HepG2 (cell line): ENCODE measurements around the gene ATPAF2. TPM values are rescaled to one million over a fixed set of nuclear protein-coding genes. Genes with fewer than 3 reads are reported as not detected.

Experiments
- DBP ChIP-seq: sonication (generic); formaldehyde crosslinking; IDR thresholded peaks from 2 replicates; pipeline ENCODE4 v1.4.0; 2020; ENCODE audit warnings: missing genetic modification reagents; ENCODE audit errors: not compliant biosample characterization
- EEA1 ChIP-seq: sonication (generic); formaldehyde crosslinking; IDR thresholded peaks from 2 replicates; pipeline ENCODE4 v1.5.1; 2020; ENCODE audit warnings: mild to moderate bottlenecking, missing genetic modification reagents, borderline replicate concordance
- HDAC6 ChIP-seq: fragments of 200-600 bp; sonication (generic); IDR thresholded peaks from 2 replicates; pipeline ENCODE4 v1.7.0; 2017; ENCODE audit warnings: mild to moderate bottlenecking, antibody characterized with exemption, low read length, low read depth
- HOXA3 ChIP-seq: sonication (generic); formaldehyde crosslinking; IDR thresholded peaks from 2 replicates; pipeline ENCODE4 v1.5.0; 2020; ENCODE audit warnings: missing genetic modification reagents
- MIER3 ChIP-seq: IDR thresholded peaks from 2 replicates; pipeline ENCODE4 v1.6.1; 2016; ENCODE audit warnings: missing compliant biosample characterization, borderline replicate concordance
- NFAT5 ChIP-seq: sonication (generic); formaldehyde crosslinking; IDR thresholded peaks from 2 replicates; pipeline ENCODE4 v1.4.0; 2020; ENCODE audit warnings: missing genetic modification reagents
- PAXIP1 ChIP-seq: sonication (generic); formaldehyde crosslinking; conservative IDR thresholded peaks from 2 replicates; pipeline ENCODE4 v1.4.0; 2020; ENCODE audit warnings: mild to moderate bottlenecking, missing genetic modification reagents, moderate library complexity
- POGK ChIP-seq: sonication (generic); formaldehyde crosslinking; conservative IDR thresholded peaks from 2 replicates; pipeline ENCODE4 v1.8.0; 2022; ENCODE audit warnings: mild to moderate bottlenecking, moderate library complexity, missing genetic modification reagents
- RARA ChIP-seq: IDR thresholded peaks from 2 replicates; pipeline ENCODE4 v1.6.1; 2016; ENCODE audit warnings: missing genetic modification reagents, missing compliant biosample characterization
- SETDB1 ChIP-seq: sonication (generic); formaldehyde crosslinking; IDR thresholded peaks from 2 replicates; pipeline ENCODE4 v1.5.1; 2020; ENCODE audit warnings: missing genetic modification reagents, mild to moderate bottlenecking, borderline replicate concordance
- TFDP1 ChIP-seq: IDR thresholded peaks from 2 replicates; pipeline ENCODE4 v1.6.1; 2016; ENCODE audit warnings: missing compliant biosample characterization, missing genetic modification reagents, borderline replicate concordance
- ZNF18 ChIP-seq: sonication (generic); formaldehyde crosslinking; IDR thresholded peaks from 2 replicates; pipeline ENCODE4 v1.8.0; 2022; ENCODE audit warnings: mild to moderate bottlenecking, missing genetic modification reagents; ENCODE audit not compliant: insufficient replicate concordance
- ZNF563 ChIP-seq: sonication (generic); formaldehyde crosslinking; IDR thresholded peaks from 2 replicates; pipeline ENCODE4 v1.8.0; 2022; ENCODE audit warnings: mild to moderate bottlenecking, moderate library complexity, missing genetic modification reagents
- polyA plus RNA-seq, 8 experiments: library from polyadenylated mRNA; depleted of rRNA in 3 of 8; stranded (reverse) in 7 of 8; unstranded in 1 of 8; fragments of >200 nt; fragmentation: Illumina TruSeq in 4 of 8; extraction: Trizol in 4 of 8; gene quantifications; 2 replicates each; pipeline versions ENCODE4 v1.2.1 to v1.2.3, GENCODE V29; 2011 to 2016; ENCODE audit warnings: low read depth in 4 of 8, missing spikeins in 1 of 8, mixed read lengths in 1 of 8; ENCODE audit not compliant: insufficient read depth in 1 of 8
- total RNA-seq, 5 experiments: library from RNA; depleted of rRNA; stranded (reverse); fragments of >200 nt; fragmentation: Illumina TruSeq; extraction: Trizol; gene quantifications; 2 replicates each; pipeline ENCODE4 v1.2.3, GENCODE V29; 2016; ENCODE audit warnings: low read depth in 1 of 5

The ATPAF2 gene
- total and polyA plus RNA-seq, 2 of the 13 experiments (the other 11 are each of a cell fraction or from before 2014, with no cell fraction given) = 15.0 to 16.5 TPM

- TF ChIP-seq SETDB1 (CRISPR knock-in tag) = no peak
- TF ChIP-seq HOXA3 (CRISPR knock-in tag) = peak; percentile 94
- no peak for TF ChIP-seq DBP (CRISPR knock-in tag)
- TF ChIP-seq ZNF563 (CRISPR knock-in tag) = no peak
- TF ChIP-seq EEA1 (CRISPR knock-in tag) = no peak
- TF ChIP-seq ZNF18 (CRISPR knock-in tag) = no peak
- peak; percentile 78; the same call in 1 of the 2 replicates for TF ChIP-seq TFDP1 (CRISPR knock-in tag)
- TF ChIP-seq MIER3 (CRISPR knock-in tag) = peak; percentile 87; the same call in 1 of the 2 replicates
- no peak for TF ChIP-seq HDAC6
- TF ChIP-seq PAXIP1 (CRISPR knock-in tag) = no peak
- TF ChIP-seq NFAT5 = no peak
- TF ChIP-seq RARA = no peak
- TF ChIP-seq POGK = peak; percentile 90; the same call in 1 of the 2 replicates
Measured at GRCh38 chr17:18038861-18039534, at the start of gene ATPAF2, which contains the start of gene GID4 (continued).
